Measurements from ENCODE around the gene NECAB3. TPM values are rescaled to one million over a fixed set of nuclear protein-coding genes. Genes with fewer than 3 reads are reported as not detected.

NECAB3 gene
- total and polyA plus RNA-seq, 2 donors (not counting 3 experiments of a cell fraction or from before 2014, with no cell fraction given): 18.1 to 22.4 TPM

DNA sequence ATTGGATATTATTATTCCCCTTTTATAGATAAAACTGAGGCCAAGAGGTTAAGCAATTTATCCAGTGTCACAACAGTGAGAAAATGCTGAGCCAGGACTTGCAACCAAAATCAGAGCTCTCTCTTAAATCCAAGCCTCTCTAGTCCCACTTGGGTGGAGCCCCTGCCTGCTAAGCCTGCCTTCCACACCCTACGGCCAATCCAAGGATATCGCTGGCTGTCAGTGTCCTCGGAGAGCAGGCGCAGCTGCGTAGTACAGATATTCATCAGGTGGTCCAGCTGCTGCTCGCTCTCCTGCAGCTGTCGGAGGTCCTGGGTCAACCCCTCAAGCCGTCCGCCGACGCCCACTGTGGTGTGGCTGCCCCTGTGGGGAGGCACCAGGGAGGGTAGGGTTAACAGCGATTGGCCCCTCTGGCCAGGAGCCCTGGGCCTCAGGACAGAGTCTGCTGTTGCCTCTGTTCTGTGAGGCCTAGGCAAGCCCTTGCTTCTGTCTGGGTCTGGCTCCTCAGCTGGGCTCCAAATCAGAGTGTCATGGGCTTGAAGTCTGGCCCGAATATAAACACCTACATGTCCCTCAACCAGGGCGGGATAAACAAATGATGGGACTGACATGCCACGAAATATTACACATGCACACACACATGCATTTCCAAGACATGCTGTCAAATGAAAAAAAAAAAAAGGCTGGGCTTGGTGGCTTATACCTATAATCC, 3.9 kb upstream of the NECAB3 start:
- no peak overlapping the region for H3K4me3 ChIP-seq (replicated peaks in 1 of 3; ENCODE audit: insufficient read depth in 1 of 3, low read depth in 1 of 3, low read length in 3 of 3)
- H3K9ac ChIP-seq (replicated peaks; ENCODE audit: extremely low read depth, insufficient read depth, low read length): no peak overlapping the region
- H3K9me1 ChIP-seq (replicated peaks; ENCODE audit: control insufficient read depth, extremely low read depth, insufficient read depth, low read length): no peaks in the 10 kb centered on the region
- no peaks in the 10 kb centered on the region for H3K36me3 ChIP-seq (ENCODE audit: control insufficient read depth in 2 of 2, extremely low read depth in 1 of 2, insufficient read depth in 2 of 2, low read length in 2 of 2)
- no peak overlapping the region for H2AFZ ChIP-seq (ENCODE audit: low read depth, low read length)
- ChIA-PET POLR2A (no interaction called here), CTCF (no interaction called here)
- H3K27ac ChIP-seq (ENCODE audit: insufficient read depth, low read depth, low read length): no peak overlapping the region
- H3K27me3 ChIP-seq (ENCODE audit: control insufficient read depth in 2 of 2, insufficient read depth in 2 of 2, low read length in 2 of 2): no peaks in the 10 kb centered on the region
- H3K9me3 ChIP-seq (replicated peaks; ENCODE audit: control insufficient read depth, insufficient read depth, low read length): no peaks in the 10 kb centered on the region
- no peak for TF ChIP-seq MYC (IDR thresholded peaks at IDR 0.05; ENCODE audit: low read depth, low read length)
- H4K20me1 ChIP-seq (replicated peaks; ENCODE audit: control insufficient read depth, extremely low read depth, insufficient read depth, low read length): no peaks in the 10 kb centered on the region
- dilution Hi-C loops (cut with MboI; ENCODE audit: extremely low pct_ligation_motif_present, low sequenced_read_pairs) (no loop called here), intact Hi-C loops (cut with micrococcal nuclease) (no loop called here)
- DNase-seq (ENCODE audit: low read depth, low spot score): no peak
- H3K79me2 ChIP-seq (ENCODE audit: control insufficient read depth, insufficient read depth, low read length): peaks cover 11% of the 10 kb centered on the region
- no peak overlapping the region for H3K4me2 ChIP-seq (ENCODE audit: insufficient read depth, low read length)
- no TSS peak for BruUV-seq (replicated peaks)
- H3K4me1 ChIP-seq (ENCODE audit: control insufficient read depth, extremely low read depth, insufficient read depth, low read length): peaks cover 15% of the 10 kb centered on the region
- FAIRE-seq: no peak

DNA sequence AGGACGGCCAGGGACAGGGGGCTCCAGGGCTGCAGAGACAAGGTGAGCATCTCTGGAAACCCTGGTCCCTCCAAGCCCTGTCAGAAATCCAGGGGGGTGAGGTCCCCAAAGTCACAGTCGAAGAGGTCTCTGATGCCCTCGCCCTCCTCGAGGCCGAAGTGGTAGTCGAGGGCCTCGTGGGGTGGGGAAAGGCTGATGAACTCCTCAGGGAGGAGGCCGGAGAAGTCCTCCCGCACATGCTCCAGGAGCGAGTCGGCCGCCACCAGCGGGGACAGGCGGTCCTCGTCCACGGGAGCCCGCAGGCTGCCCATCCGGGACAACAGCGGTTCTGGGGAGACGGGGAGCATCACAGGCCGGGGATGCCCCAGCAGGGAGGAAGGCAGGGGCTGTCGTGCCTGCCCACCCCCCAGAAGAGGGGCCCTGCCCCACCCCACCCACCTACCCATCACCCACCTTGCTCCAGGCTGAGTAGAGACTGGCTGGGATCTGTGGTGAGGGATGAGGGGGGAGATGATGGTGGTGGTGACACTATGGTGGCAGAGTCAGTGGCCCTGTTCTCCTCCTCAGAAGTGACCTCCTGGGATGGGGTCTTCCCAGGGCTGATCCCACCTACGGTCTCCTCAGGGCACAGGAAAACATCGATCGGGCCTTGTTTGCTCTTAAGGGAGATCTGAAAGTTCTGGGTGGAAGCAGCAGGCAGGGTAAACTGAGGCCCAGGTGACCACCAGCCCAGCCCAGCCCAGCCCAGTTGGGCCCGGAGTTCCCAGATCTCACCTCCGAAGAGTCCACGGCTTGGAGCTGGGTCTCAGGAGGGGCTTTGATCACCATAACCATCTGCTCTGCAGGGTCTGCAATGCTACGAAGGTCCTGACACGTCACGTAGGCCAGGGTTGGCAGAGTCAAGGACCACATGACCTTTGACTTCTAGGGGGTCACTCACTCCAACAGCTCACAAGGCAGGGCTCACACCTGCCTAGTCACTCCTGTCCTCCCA, 2.7 kb upstream of the NECAB3 start:
- FAIRE-seq (no peak), DNase-seq (ENCODE audit: low read depth, low spot score) (no peak)
- no peak overlapping the region for H3K27ac ChIP-seq (ENCODE audit: insufficient read depth, low read depth, low read length)
- peaks cover 15% of the 10 kb centered on the region for H3K4me1 ChIP-seq (ENCODE audit: control insufficient read depth, extremely low read depth, insufficient read depth, low read length)
- no peak overlapping the region for H3K4me2 ChIP-seq (ENCODE audit: insufficient read depth, low read length)
- BruUV-seq (replicated peaks): no TSS peak
- ChIA-PET POLR2A (no interaction called here), CTCF (interaction anchor here (1.6 kb wide), 1 partner anchor 8 kb away, joined by 4 read pairs; no protein-coding TSS in a partner anchor)
- H3K27me3 ChIP-seq (ENCODE audit: control insufficient read depth in 2 of 2, insufficient read depth in 2 of 2, low read length in 2 of 2): no peaks in the 10 kb centered on the region
- TF ChIP-seq GATA2 (IDR thresholded peaks at IDR 0.05; ENCODE audit: insufficient read depth, insufficient read length, low read depth, low read length): no peak
- TF ChIP-seq, protein P1, sequence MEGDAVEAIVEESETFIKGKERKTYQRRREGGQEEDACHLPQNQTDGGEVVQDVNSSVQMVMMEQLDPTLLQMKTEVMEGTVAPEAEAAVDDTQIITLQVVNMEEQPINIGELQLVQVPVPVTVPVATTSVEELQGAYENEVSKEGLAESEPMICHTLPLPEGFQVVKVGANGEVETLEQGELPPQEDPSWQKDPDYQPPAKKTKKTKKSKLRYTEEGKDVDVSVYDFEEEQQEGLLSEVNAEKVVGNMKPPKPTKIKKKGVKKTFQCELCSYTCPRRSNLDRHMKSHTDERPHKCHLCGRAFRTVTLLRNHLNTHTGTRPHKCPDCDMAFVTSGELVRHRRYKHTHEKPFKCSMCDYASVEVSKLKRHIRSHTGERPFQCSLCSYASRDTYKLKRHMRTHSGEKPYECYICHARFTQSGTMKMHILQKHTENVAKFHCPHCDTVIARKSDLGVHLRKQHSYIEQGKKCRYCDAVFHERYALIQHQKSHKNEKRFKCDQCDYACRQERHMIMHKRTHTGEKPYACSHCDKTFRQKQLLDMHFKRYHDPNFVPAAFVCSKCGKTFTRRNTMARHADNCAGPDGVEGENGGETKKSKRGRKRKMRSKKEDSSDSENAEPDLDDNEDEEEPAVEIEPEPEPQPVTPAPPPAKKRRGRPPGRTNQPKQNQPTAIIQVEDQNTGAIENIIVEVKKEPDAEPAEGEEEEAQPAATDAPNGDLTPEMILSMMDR (IDR thresholded peaks at IDR 0.05; ENCODE audit: extremely low read depth in 1 of 2, insufficient read depth in 1 of 2, low read depth in 1 of 2, low read length in 2 of 2): no peak
- TF ChIP-seq, protein P2, sequence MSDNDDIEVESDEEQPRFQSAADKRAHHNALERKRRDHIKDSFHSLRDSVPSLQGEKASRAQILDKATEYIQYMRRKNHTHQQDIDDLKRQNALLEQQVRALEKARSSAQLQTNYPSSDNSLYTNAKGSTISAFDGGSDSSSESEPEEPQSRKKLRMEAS (IDR thresholded peaks at IDR 0.05; ENCODE audit: insufficient read depth, insufficient read length): no peak
- no peak for TF ChIP-seq POLR2AphosphoS5 (IDR thresholded peaks at IDR 0.05; ENCODE audit: insufficient read depth, low read depth, low read length)
- TF ChIP-seq FOS (IDR thresholded peaks at IDR 0.05; ENCODE audit: borderline replicate concordance, insufficient read depth, low read length): no peak
- no peak for TF ChIP-seq JUN (IDR thresholded peaks at IDR 0.05; ENCODE audit: borderline replicate concordance, insufficient read depth, insufficient read length, low read depth)
- TF ChIP-seq POLR2A (IDR thresholded peaks at IDR 0.05; ENCODE audit: low read depth, low read length): no peak
- no peak for TF ChIP-seq EZH2 (IDR thresholded peaks at IDR 0.05; ENCODE audit: borderline replicate concordance, low read depth, low read length, severe bottlenecking)
- no peak for TF ChIP-seq MYC (IDR thresholded peaks at IDR 0.05; ENCODE audit: low read depth, low read length)
- H3K9me1 ChIP-seq (replicated peaks; ENCODE audit: control insufficient read depth, extremely low read depth, insufficient read depth, low read length): no peaks in the 10 kb centered on the region
- no peaks in the 10 kb centered on the region for H3K36me3 ChIP-seq (ENCODE audit: control insufficient read depth in 2 of 2, extremely low read depth in 1 of 2, insufficient read depth in 2 of 2, low read length in 2 of 2)
- no peak overlapping the region for H2AFZ ChIP-seq (ENCODE audit: low read depth, low read length)
- no peak overlapping the region for H3K9ac ChIP-seq (replicated peaks; ENCODE audit: extremely low read depth, insufficient read depth, low read length)
- intact Hi-C loops (cut with micrococcal nuclease): no loop called here
- dilution Hi-C loops (cut with MboI; ENCODE audit: extremely low pct_ligation_motif_present, low sequenced_read_pairs): no loop called here
- H3K4me3 ChIP-seq (replicated peaks in 1 of 3; ENCODE audit: insufficient read depth in 1 of 3, low read depth in 1 of 3, low read length in 3 of 3): no peak overlapping the region
- H3K9me3 ChIP-seq (replicated peaks; ENCODE audit: control insufficient read depth, insufficient read depth, low read length): no peaks in the 10 kb centered on the region
- peaks cover 4% of the 10 kb centered on the region for H3K79me2 ChIP-seq (ENCODE audit: control insufficient read depth, insufficient read depth, low read length)
- H4K20me1 ChIP-seq (replicated peaks; ENCODE audit: control insufficient read depth, extremely low read depth, insufficient read depth, low read length): no peaks in the 10 kb centered on the region

All from endothelial cell of umbilical vein (primary cell).